OCI-LY7 (cell line): ENCODE data around the gene METRN.

Source experiments
- EZH2phosphoT487 ChIP-seq: fragments of 200-600 bp; sonication (generic); IDR thresholded peaks from 2 replicates; pipeline ENCODE4 v1.6.1; 2018; ENCODE audit warnings: low read depth, borderline replicate concordance, mild to moderate bottlenecking, mixed run types, antibody characterized with exemption, low read length, moderate library complexity, mixed read lengths
- TF ChIP-seq, protein P1 (sequence below): fragments of 200-600 bp; sonication (generic); conservative IDR thresholded peaks from 2 replicates; pipeline ENCODE4 v1.5.1; 2014; ENCODE audit warnings: mild to moderate bottlenecking, antibody characterized with exemption, low read length, moderate library complexity, mixed read lengths

DNA sequence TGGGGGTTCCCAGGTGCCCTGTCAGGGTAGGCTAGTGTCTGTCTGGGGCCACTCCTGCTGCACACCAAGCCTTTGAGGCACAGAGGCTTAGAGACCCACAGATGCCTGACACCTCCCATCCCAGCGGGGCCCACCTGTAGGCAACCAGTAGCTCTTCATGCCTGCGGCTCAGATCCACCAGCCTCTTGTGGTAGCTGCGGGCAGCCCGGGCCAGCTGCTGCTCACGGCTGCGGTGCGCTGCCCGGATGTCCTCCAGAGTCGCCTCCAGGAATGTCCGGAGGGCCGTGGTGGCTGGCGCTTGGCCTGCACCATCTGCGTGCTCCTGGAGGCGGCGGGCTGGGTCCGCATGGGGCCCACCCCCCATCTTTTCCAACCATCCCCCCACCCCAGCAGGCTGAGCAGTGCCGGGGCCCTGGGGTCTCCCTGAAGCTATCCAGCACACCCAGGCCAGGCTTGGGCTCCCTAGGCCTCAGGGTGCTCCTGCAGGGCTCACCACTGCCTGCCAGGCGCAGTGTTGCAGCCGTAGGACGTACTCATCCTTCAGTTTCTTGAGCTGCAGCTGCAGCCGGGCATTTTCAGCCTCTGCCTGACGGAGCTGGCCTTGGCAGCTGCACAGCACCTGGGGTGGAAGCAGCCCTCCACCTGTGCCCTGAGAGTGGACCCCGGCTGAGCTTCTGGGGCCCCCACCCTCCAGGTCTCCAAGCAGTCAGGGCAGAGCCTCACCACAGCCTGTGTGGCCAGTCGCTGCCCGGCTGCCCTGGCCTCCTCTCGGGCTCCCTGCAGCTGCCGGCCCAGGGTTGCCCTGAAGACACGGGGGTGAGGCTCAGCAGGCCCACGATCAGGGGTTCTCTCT, 9.5 kb downstream of the METRN start:
- TF ChIP-seq, protein P1, sequence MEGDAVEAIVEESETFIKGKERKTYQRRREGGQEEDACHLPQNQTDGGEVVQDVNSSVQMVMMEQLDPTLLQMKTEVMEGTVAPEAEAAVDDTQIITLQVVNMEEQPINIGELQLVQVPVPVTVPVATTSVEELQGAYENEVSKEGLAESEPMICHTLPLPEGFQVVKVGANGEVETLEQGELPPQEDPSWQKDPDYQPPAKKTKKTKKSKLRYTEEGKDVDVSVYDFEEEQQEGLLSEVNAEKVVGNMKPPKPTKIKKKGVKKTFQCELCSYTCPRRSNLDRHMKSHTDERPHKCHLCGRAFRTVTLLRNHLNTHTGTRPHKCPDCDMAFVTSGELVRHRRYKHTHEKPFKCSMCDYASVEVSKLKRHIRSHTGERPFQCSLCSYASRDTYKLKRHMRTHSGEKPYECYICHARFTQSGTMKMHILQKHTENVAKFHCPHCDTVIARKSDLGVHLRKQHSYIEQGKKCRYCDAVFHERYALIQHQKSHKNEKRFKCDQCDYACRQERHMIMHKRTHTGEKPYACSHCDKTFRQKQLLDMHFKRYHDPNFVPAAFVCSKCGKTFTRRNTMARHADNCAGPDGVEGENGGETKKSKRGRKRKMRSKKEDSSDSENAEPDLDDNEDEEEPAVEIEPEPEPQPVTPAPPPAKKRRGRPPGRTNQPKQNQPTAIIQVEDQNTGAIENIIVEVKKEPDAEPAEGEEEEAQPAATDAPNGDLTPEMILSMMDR = no peak
- TF ChIP-seq EZH2phosphoT487 = no peak
